ENCODE measurements around the gene OBP2A.
"Not testable (repeated sequence)": the region's sequence is repeated elsewhere in the genome, so short reads cannot be mapped to it uniquely, and the experiment has no call there.

- not testable (repeated sequence) for TF ChIP-seq EZH2 (IDR thresholded peaks at IDR 0.05; ENCODE audit: insufficient read depth, low read length); CTCF (IDR thresholded peaks at IDR 0.05; ENCODE audit: insufficient read depth, low read depth, low read length)
Observed at GRCh38 chr9:135528842-135529435, 17.0 kb upstream of the OBP2A start.
